GM12891 (cell line): ENCODE measurements around the gene NDUFB8.

Experiments
- PAX5 ChIP-seq: IDR thresholded peaks from 2 replicates; pipeline ENCODE4 v1.6.1; 2011; ENCODE audit warnings: low read length, moderate library complexity, mild to moderate bottlenecking; ENCODE audit not compliant: insufficient read depth, severe bottlenecking
- POLR2A ChIP-seq: IDR thresholded peaks from 2 replicates; pipeline ENCODE4 v1.6.1; 2011; ENCODE audit warnings: low read depth, low read length, control low read depth
- POLR2AphosphoS5 ChIP-seq: IDR thresholded peaks from 2 replicates; pipeline ENCODE4 v1.6.1; 2011; ENCODE audit warnings: low read depth, low read length, control low read depth
- TAF1 ChIP-seq: IDR thresholded peaks from 2 replicates; pipeline ENCODE4 v1.6.1; 2011; ENCODE audit warnings: low read depth, low read length, control low read depth

DNA sequence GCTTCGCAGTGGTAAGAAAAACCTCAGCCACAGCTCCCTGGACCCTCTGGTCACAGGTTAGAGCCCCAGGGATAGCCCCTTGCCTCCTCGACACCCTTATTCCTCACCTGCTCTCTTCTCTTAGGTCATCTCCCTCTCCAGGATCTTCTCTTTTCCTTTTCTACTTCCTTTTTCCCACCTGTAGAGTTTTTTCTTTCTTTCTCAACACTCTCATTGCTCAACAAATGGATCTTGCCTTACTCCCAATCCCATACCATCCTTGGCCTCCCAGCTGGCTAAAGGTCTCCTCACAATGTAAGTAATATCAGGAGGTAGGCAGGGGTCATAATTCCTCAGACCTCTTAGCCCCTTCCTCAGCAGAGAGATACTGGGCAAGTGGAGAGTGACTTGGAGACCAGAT, 49.7 kb downstream of the NDUFB8 start:
- TF ChIP-seq TAF1 (no peak), POLR2A (no peak), POLR2AphosphoS5 (no peak), PAX5 (no peak)
